Sigmoid colon (tissue), 3 donors: ENCODE data around the gene NOX3.

Source experiments
- CTCF ChIP-seq, 4 experiments: fragments of 450-650 bp in 3 of 4; fragments of 200-600 bp in 1 of 4; IDR thresholded peaks; one replicate each; pipeline ENCODE4 v1.5.1; 2016 to 2019; ENCODE audit warnings: antibody characterized with exemption in 4 of 4, mild to moderate bottlenecking in 3 of 4, moderate library complexity in 2 of 4
- POLR2A ChIP-seq, 2 donors: fragments of 450-650 bp; IDR thresholded peaks; one replicate each; pipeline ENCODE4 v1.6.1; 2016; ENCODE audit warnings: antibody characterized with exemption in 2 of 2, mild to moderate bottlenecking in 2 of 2, moderate library complexity in 2 of 2

- no peak for TF ChIP-seq CTCF (IDR thresholded peaks at IDR 0.05)
- TF ChIP-seq POLR2A (IDR thresholded peaks at IDR 0.05) = no peak
Measured at GRCh38 chr6:155396605-155397004, 59.0 kb downstream of the NOX3 start.
